22Rv1 (cell line): ENCODE data around the gene PRDM15.

Source experiments
- ZFX ChIP-seq: fragments of 450-650 bp; IDR thresholded peaks from 2 replicates; pipeline ENCODE4 v1.6.1; 2017; ENCODE audit warnings: antibody characterized with exemption, borderline replicate concordance
- TF ChIP-seq, protein P1 (sequence below): fragments of 450-650 bp; IDR thresholded peaks from 2 replicates; pipeline ENCODE4 v1.5.1; 2017; ENCODE audit warnings: mild to moderate bottlenecking

DNA sequence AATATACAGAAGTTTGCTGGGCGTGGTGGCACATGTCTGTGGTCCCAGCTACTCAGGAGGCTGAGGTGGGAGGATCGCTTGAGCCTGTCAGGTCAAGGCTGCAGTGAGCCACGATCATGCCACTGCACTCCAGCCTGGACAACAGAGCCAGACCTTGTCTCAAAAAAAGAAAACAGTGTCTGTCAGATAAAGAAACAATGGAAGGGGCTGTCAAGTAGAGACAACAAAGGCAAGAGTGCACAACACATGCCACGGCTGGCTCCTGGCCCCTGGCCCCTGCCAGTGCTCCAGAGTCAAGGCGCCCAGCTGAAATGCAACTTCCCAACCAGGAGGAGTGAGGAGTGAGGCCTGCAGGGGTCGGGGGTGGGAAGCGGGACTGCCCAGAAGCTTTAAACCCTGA is 32.6 kb downstream of the PRDM15 start:
- TF ChIP-seq, protein P1, sequence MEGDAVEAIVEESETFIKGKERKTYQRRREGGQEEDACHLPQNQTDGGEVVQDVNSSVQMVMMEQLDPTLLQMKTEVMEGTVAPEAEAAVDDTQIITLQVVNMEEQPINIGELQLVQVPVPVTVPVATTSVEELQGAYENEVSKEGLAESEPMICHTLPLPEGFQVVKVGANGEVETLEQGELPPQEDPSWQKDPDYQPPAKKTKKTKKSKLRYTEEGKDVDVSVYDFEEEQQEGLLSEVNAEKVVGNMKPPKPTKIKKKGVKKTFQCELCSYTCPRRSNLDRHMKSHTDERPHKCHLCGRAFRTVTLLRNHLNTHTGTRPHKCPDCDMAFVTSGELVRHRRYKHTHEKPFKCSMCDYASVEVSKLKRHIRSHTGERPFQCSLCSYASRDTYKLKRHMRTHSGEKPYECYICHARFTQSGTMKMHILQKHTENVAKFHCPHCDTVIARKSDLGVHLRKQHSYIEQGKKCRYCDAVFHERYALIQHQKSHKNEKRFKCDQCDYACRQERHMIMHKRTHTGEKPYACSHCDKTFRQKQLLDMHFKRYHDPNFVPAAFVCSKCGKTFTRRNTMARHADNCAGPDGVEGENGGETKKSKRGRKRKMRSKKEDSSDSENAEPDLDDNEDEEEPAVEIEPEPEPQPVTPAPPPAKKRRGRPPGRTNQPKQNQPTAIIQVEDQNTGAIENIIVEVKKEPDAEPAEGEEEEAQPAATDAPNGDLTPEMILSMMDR, result no peak
- TF ChIP-seq ZFX, result no peak
